Lower leg skin (tissue), 3 donors: Measurements from ENCODE around the gene IGF2.

Source experiments
- CTCF ChIP-seq, 3 donors: fragments of 450-650 bp; IDR thresholded peaks; one replicate each; pipeline ENCODE4 v1.5.1; 2016; ENCODE audit warnings: antibody characterized with exemption in 3 of 3, mild to moderate bottlenecking in 3 of 3, moderate library complexity in 2 of 3
- POLR2A ChIP-seq, 2 donors: fragments of 450-650 bp; IDR thresholded peaks; one replicate each; pipeline ENCODE4 v1.6.1; 2016 to 2017; ENCODE audit warnings: antibody characterized with exemption in 2 of 2, mild to moderate bottlenecking in 1 of 2, moderate library complexity in 1 of 2

GRCh38 chr11:2092464-2092910, 46.7 kb downstream of the IGF2 start:
- TF ChIP-seq CTCF (IDR thresholded peaks at IDR 0.05) (no peak), POLR2A (IDR thresholded peaks at IDR 0.05) (no peak)
